HepG2 (cell line): ENCODE results near the gene PDZD8. TPM values are rescaled to one million over a fixed set of nuclear protein-coding genes. Genes with fewer than 3 reads are reported as not detected.

Experiments
- ARHGAP35 ChIP-seq: sonication (generic); formaldehyde crosslinking; IDR thresholded peaks from 2 replicates; pipeline ENCODE4 v1.9.0; 2022; ENCODE audit warnings: mild to moderate bottlenecking, inconsistent platforms, moderate library complexity, missing genetic modification reagents, borderline replicate concordance
- CBX5 ChIP-seq: sonication (generic); formaldehyde crosslinking; IDR thresholded peaks from 2 replicates; pipeline ENCODE4 v1.4.0; 2020; ENCODE audit warnings: missing genetic modification reagents, borderline replicate concordance
- ELF3 ChIP-seq: IDR thresholded peaks from 2 replicates; pipeline ENCODE4 v1.6.1; 2016; ENCODE audit warnings: missing genetic modification reagents, missing compliant biosample characterization
- ELF4 ChIP-seq: sonication (generic); formaldehyde crosslinking; IDR thresholded peaks from 2 replicates; pipeline ENCODE4 v1.5.0; 2020; ENCODE audit warnings: missing genetic modification reagents, mild to moderate bottlenecking, moderate library complexity, borderline replicate concordance
- EP300 ChIP-seq, 3 experiments: sonication (generic) in 1 of 3; formaldehyde crosslinking in 1 of 3; IDR thresholded peaks; 2 replicates each; pipeline versions ENCODE4 v1.5.1 to v1.6.1; 2011 to 2020; ENCODE audit warnings: low read depth in 2 of 3, low read length in 2 of 3, borderline replicate concordance in 1 of 3, improper control_type of control experiment in 1 of 3, mild to moderate bottlenecking in 1 of 3, missing genetic modification reagents in 1 of 3, moderate library complexity in 1 of 3
- ETV5 ChIP-seq: IDR thresholded peaks from 2 replicates; pipeline ENCODE4 v1.6.1; 2018; ENCODE audit warnings: missing biosample characterization, missing genetic modification reagents, inconsistent platforms, borderline replicate concordance
- GABPB1 ChIP-seq: IDR thresholded peaks from 2 replicates; pipeline ENCODE4 v1.6.1; 2016; ENCODE audit warnings: mild to moderate bottlenecking, missing genetic modification reagents, moderate library complexity, missing compliant biosample characterization
- HDAC2 ChIP-seq: sonication (generic); formaldehyde crosslinking; IDR thresholded peaks from 2 replicates; pipeline ENCODE4 v1.4.0; 2020; ENCODE audit warnings: missing genetic modification reagents
- HOXA3 ChIP-seq: sonication (generic); formaldehyde crosslinking; IDR thresholded peaks from 2 replicates; pipeline ENCODE4 v1.5.0; 2020; ENCODE audit warnings: missing genetic modification reagents
- MTA1 ChIP-seq: sonication (generic); formaldehyde crosslinking; IDR thresholded peaks from 2 replicates; pipeline ENCODE4 v1.4.0; 2020; ENCODE audit warnings: missing genetic modification reagents, mild to moderate bottlenecking, borderline replicate concordance
- MTF1 ChIP-seq: sonication (generic); formaldehyde crosslinking; IDR thresholded peaks from 2 replicates; pipeline ENCODE4 v1.5.0; 2020; ENCODE audit warnings: missing genetic modification reagents
- NFYB ChIP-seq: sonication (generic); formaldehyde crosslinking; IDR thresholded peaks from 2 replicates; pipeline ENCODE4 v1.4.0; 2020; ENCODE audit warnings: missing genetic modification reagents
- RFXAP ChIP-seq: sonication (generic); formaldehyde crosslinking; IDR thresholded peaks from 2 replicates; pipeline ENCODE4 v1.4.0; 2020; ENCODE audit warnings: missing genetic modification reagents, borderline replicate concordance
- SALL1 ChIP-seq: sonication (generic); formaldehyde crosslinking; IDR thresholded peaks from 2 replicates; pipeline ENCODE4 v1.8.0; 2022; ENCODE audit warnings: mild to moderate bottlenecking, missing genetic modification reagents
- TBX2 ChIP-seq: sonication (generic); formaldehyde crosslinking; IDR thresholded peaks from 2 replicates; pipeline ENCODE4 v1.5.0; 2020; ENCODE audit warnings: missing genetic modification reagents, mild to moderate bottlenecking, borderline replicate concordance
- ZBTB20 ChIP-seq: sonication (generic); formaldehyde crosslinking; IDR thresholded peaks from 2 replicates; pipeline ENCODE4 v1.8.1; 2023; ENCODE audit warnings: missing genetic modification reagents, low read depth, mild to moderate bottlenecking, borderline replicate concordance
- ZKSCAN5 ChIP-seq: sonication (generic); formaldehyde crosslinking; IDR thresholded peaks from 2 replicates; pipeline ENCODE4 v1.5.1; 2020; ENCODE audit warnings: mild to moderate bottlenecking, missing genetic modification reagents
- ZNF207 ChIP-seq: fragments of 450-650 bp; IDR thresholded peaks from 2 replicates; pipeline ENCODE4 v1.6.1; 2016; ENCODE audit warnings: antibody characterized with exemption, borderline replicate concordance
- ZNF329 ChIP-seq: sonication (generic); formaldehyde crosslinking; IDR thresholded peaks from 2 replicates; pipeline ENCODE4 v1.9.0; 2021; ENCODE audit warnings: low read depth, mild to moderate bottlenecking, missing genetic modification reagents
- ZNF44 ChIP-seq: sonication (generic); formaldehyde crosslinking; IDR thresholded peaks from 2 replicates; pipeline ENCODE4 v1.5.1; 2020; ENCODE audit warnings: mild to moderate bottlenecking, missing genetic modification reagents
- ZNF558 ChIP-seq: sonication (generic); formaldehyde crosslinking; IDR thresholded peaks from 2 replicates; pipeline ENCODE4 v1.9.0; 2022; ENCODE audit warnings: mild to moderate bottlenecking, missing genetic modification reagents, borderline replicate concordance
- ZNF773 ChIP-seq: sonication (generic); formaldehyde crosslinking; IDR thresholded peaks from 2 replicates; pipeline ENCODE4 v1.4.0; 2020; ENCODE audit warnings: missing genetic modification reagents, borderline replicate concordance
- ZNF790 ChIP-seq: sonication (generic); formaldehyde crosslinking; IDR thresholded peaks from 2 replicates; pipeline ENCODE4 v1.8.0; 2022; ENCODE audit warnings: missing genetic modification reagents, mild to moderate bottlenecking, borderline replicate concordance
- ZSCAN20 ChIP-seq: sonication (generic); formaldehyde crosslinking; IDR thresholded peaks from 2 replicates; pipeline ENCODE4 v1.4.0; 2020; ENCODE audit warnings: missing genetic modification reagents, mild to moderate bottlenecking, borderline replicate concordance
- polyA plus RNA-seq, 8 experiments: library from polyadenylated mRNA; depleted of rRNA in 3 of 8; stranded (reverse) in 7 of 8; unstranded in 1 of 8; fragments of >200 nt; fragmentation: Illumina TruSeq in 4 of 8; extraction: Trizol in 4 of 8; gene quantifications; 2 replicates each; pipeline versions ENCODE4 v1.2.1 to v1.2.3, GENCODE V29; 2011 to 2016; ENCODE audit warnings: low read depth in 4 of 8, missing spikeins in 1 of 8, mixed read lengths in 1 of 8; ENCODE audit not compliant: insufficient read depth in 1 of 8
- total RNA-seq, 5 experiments: library from RNA; depleted of rRNA; stranded (reverse); fragments of >200 nt; fragmentation: Illumina TruSeq; extraction: Trizol; gene quantifications; 2 replicates each; pipeline ENCODE4 v1.2.3, GENCODE V29; 2016; ENCODE audit warnings: low read depth in 1 of 5
- TF ChIP-seq, protein P1 (sequence below): sonication (generic); formaldehyde crosslinking; IDR thresholded peaks from 2 replicates; pipeline ENCODE4 v1.8.1; 2023; ENCODE audit warnings: mild to moderate bottlenecking, moderate library complexity, missing genetic modification reagents
- TF ChIP-seq, protein P2 (sequence below): sonication (generic); formaldehyde crosslinking; IDR thresholded peaks from 2 replicates; pipeline ENCODE4 v1.4.0; 2020; ENCODE audit warnings: missing genetic modification reagents; ENCODE audit errors: not compliant biosample characterization

Gene PDZD8
- total and polyA plus RNA-seq, 2 of the 13 experiments (the other 11 are each of a cell fraction or from before 2014, with no cell fraction given): 11.2 to 32.0 TPM

GRCh38 chr10:117375360-117376178, at the start of gene PDZD8 (continued):
- peak; percentile 94; the same call in 1 of the 2 replicates for TF ChIP-seq ARHGAP35 (CRISPR knock-in tag)
- peak; percentile 77 for TF ChIP-seq GABPB1 (CRISPR knock-in tag)
- TF ChIP-seq RFXAP (CRISPR knock-in tag): 0 out of 2 replicates have a peak, but pooled peaks have one; percentile 56
- TF ChIP-seq ELF3 (CRISPR knock-in tag): peak; percentile 33
- TF ChIP-seq ZNF558 (CRISPR knock-in tag): peak; percentile 96
- TF ChIP-seq, protein P1, sequence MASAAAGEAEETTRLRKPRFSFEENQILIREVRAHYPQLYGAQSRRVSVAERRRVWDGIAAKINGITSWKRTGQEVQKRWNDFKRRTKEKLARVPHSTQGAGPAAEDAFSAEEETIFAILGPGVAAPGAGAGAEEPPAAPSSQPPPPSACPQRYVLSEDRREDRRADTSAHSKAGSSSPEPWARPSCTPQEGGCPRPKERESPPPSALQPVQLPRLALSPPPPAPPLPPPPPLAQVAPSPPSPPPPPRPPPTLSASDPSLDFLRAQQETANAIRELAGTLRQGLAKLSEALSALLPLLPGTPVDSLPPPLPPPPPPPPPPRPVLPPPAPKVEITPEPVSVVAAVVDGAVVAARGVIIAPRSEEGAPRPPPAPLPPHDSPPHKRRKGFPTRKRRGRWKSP: peak; percentile 79
- TF ChIP-seq NFYB (CRISPR knock-in tag): peak; percentile 72
- 0 out of 2 replicates have a peak, but pooled peaks have one; percentile 23 for TF ChIP-seq ZNF44
- TF ChIP-seq TBX2 (CRISPR knock-in tag): peak; percentile 76; the same call in 1 of the 2 replicates
- peak; percentile 77; the same call in 1 of the 2 replicates for TF ChIP-seq MTA1 (CRISPR knock-in tag)
- TF ChIP-seq ZSCAN20 (CRISPR knock-in tag): 0 out of 2 replicates have a peak, but pooled peaks have one; percentile 45
- TF ChIP-seq EP300 (IDR thresholded peaks at IDR 0.05; ENCODE audit: low read depth in 2 of 2, low read length in 2 of 2): peak in 1 of 2 experiments; percentile 8; a peak in 1 of 4 replicates
- TF ChIP-seq EP300 (CRISPR knock-in tag; IDR thresholded peaks at IDR 0.05; ENCODE audit: borderline replicate concordance): no peak
- peak; percentile 77 for TF ChIP-seq SALL1 (CRISPR knock-in tag)
- TF ChIP-seq, protein P2, sequence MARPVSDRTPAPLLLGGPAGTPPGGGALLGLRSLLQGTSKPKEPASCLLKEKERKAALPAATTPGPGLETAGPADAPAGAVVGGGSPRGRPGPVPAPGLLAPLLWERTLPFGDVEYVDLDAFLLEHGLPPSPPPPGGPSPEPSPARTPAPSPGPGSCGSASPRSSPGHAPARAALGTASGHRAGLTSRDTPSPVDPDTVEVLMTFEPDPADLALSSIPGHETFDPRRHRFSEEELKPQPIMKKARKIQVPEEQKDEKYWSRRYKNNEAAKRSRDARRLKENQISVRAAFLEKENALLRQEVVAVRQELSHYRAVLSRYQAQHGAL (CRISPR knock-in tag): peak; percentile 40
- TF ChIP-seq ETV5 (CRISPR knock-in tag): peak; percentile 49
- TF ChIP-seq HOXA3 (CRISPR knock-in tag): peak; percentile 75
- peak; percentile 20; the same call in 1 of the 2 replicates for TF ChIP-seq HDAC2 (CRISPR knock-in tag)
- peak; percentile 48; the same call in 1 of the 2 replicates for TF ChIP-seq ZKSCAN5 (CRISPR knock-in tag)
- TF ChIP-seq ZBTB20 (CRISPR knock-in tag): peak; percentile 55; the same call in 1 of the 2 replicates
- TF ChIP-seq ZNF790 (CRISPR knock-in tag): no peak; the same call in 1 of the 2 replicates
- peak; percentile 57; the same call in 1 of the 2 replicates for TF ChIP-seq ZNF773 (CRISPR knock-in tag)
- TF ChIP-seq ELF4 (CRISPR knock-in tag): no peak
- TF ChIP-seq MTF1 (CRISPR knock-in tag): no peak
- TF ChIP-seq ZNF329 (CRISPR knock-in tag): 0 out of 2 replicates have a peak, but pooled peaks have one; percentile 49
- TF ChIP-seq CBX5 (CRISPR knock-in tag): peak; percentile 81; the same call in 1 of the 2 replicates
- no peak for TF ChIP-seq ZNF207
